H1 (cell line): ENCODE data around the gene CCDC47. TPM values are rescaled to one million over a fixed set of nuclear protein-coding genes. Genes with fewer than 3 reads are reported as not detected.

ENCODE experiments used
- CTCF ChIA-PET: fragments of 300-600 bp; sonication (Branson Sonifier 250); formaldehyde crosslinking; loops from one replicate; lab custom pipeline; 2021; ENCODE audit not compliant: partially characterized antibody; lab: Charles Lee
- POLR2A ChIA-PET: fragments of 300-600 bp; sonication (Branson Sonifier 250); formaldehyde crosslinking; loops from one replicate; lab custom pipeline; 2021; ENCODE audit warnings: inconsistent platforms; ENCODE audit not compliant: partially characterized antibody; lab: Charles Lee
- DNase-seq, 2 experiments: peaks; one replicate each; pipeline versions ENCODE4 v3.0.0 to v3.0.0-alpha.2; 2010 to 2022; ENCODE audit warnings: low spot score in 2 of 2, low read depth in 1 of 2, mixed read lengths in 1 of 2
- FAIRE-seq: peaks from 2 replicates; lab custom pipeline; 2011; peaks lifted over from hg19 to GRCh38; lab: Jason Lieb, UNC
- H2AFZ ChIP-seq: 2 replicates; pipeline ENCODE4 v1.8.1; 2012; ENCODE audit warnings: low read length, inconsistent platforms
- H2AK5ac ChIP-seq: 2 replicates; pipeline ENCODE4 v1.6.1; 2013; ENCODE audit warnings: low read depth, low read length
- H2BK120ac ChIP-seq: replicated peaks from 2 replicates; pipeline ENCODE3; 2013; ENCODE audit warnings: low read depth, low read length, inconsistent platforms
- H2BK12ac ChIP-seq: 2 replicates; pipeline ENCODE4 v1.6.1; 2013; ENCODE audit warnings: low read depth, low read length
- H2BK15ac ChIP-seq: 2 replicates; pipeline ENCODE4 v1.6.1; 2013; ENCODE audit warnings: low read length
- H2BK20ac ChIP-seq: 2 replicates; pipeline ENCODE4 v1.6.1; 2013; ENCODE audit warnings: low read length
- H2BK5ac ChIP-seq: 2 replicates; pipeline ENCODE4 v1.6.1; 2013; ENCODE audit warnings: low read depth, low read length
- H3K14ac ChIP-seq: 2 replicates; pipeline ENCODE4 v1.6.1; 2013; ENCODE audit warnings: inconsistent platforms; ENCODE audit not compliant: insufficient read length
- H3K18ac ChIP-seq: 2 replicates; pipeline ENCODE4 v1.6.1; 2013; ENCODE audit warnings: low read length; ENCODE audit errors: extremely low read depth
- H3K23ac ChIP-seq: 2 replicates; pipeline ENCODE4 v1.6.1; 2013; ENCODE audit warnings: inconsistent platforms; ENCODE audit not compliant: insufficient read length
- H3K23me2 ChIP-seq: 2 replicates; pipeline ENCODE4 v1.6.1; 2013; ENCODE audit warnings: low read depth, low read length
- H3K27ac ChIP-seq: 2 replicates; pipeline ENCODE4 v1.6.1; 2011; ENCODE audit warnings: low read depth, low read length, inconsistent platforms
- H3K27me3 ChIP-seq, 4 experiments: replicated peaks in 1 of 4; 1 replicate in 1 of 4; 2 replicates in 3 of 4; pipeline versions ENCODE4 v1.6.1 to v1.8.1; 2011 to 2013; ENCODE audit warnings: low read length in 3 of 4, mild to moderate bottlenecking in 3 of 4, inconsistent platforms in 2 of 4, mixed read lengths in 2 of 4, moderate library complexity in 1 of 4; ENCODE audit not compliant: control insufficient read depth in 3 of 4, insufficient read depth in 3 of 4; ENCODE audit errors: extremely low read depth in 1 of 4
- H3K36me3 ChIP-seq, 4 experiments: 2 replicates each; pipeline versions ENCODE4 v1.6.1 to v1.8.1; 2011 to 2013; ENCODE audit warnings: mild to moderate bottlenecking in 4 of 4, low read length in 3 of 4, moderate library complexity in 2 of 4, control low read depth in 1 of 4, inconsistent platforms in 1 of 4; ENCODE audit not compliant: insufficient read depth in 4 of 4, control insufficient read depth in 2 of 4
- H3K4ac ChIP-seq: replicated peaks from 2 replicates; pipeline ENCODE3; 2013; ENCODE audit warnings: low read length, low read depth, mixed read lengths, inconsistent platforms; ENCODE audit not compliant: insufficient read length
- H3K4me1 ChIP-seq, 4 experiments: replicated peaks in 1 of 4; 1 replicate in 1 of 4; 2 replicates in 3 of 4; pipeline versions ENCODE4 v1.6.1 to v1.8.1; 2011 to 2013; ENCODE audit warnings: low read length in 3 of 4, inconsistent platforms in 2 of 4, mixed read lengths in 1 of 4; ENCODE audit not compliant: insufficient read depth in 4 of 4, control insufficient read depth in 3 of 4
- H3K4me2 ChIP-seq, 2 experiments: 2 replicates each; pipeline versions ENCODE4 v1.6.1 to v1.8.1; 2011 to 2013; ENCODE audit warnings: low read depth in 2 of 2, low read length in 2 of 2, control low read depth in 1 of 2, inconsistent platforms in 1 of 2, mild to moderate bottlenecking in 1 of 2; ENCODE audit not compliant: insufficient read depth in 1 of 2
- H3K4me3 ChIP-seq, 4 experiments: fragments of 200-600, 300-600 bp in 1 of 4; sonication (generic), shearing (Covaris generic), sonication (Bioruptor Twin) in 1 of 4; 2 replicates each; pipeline versions ENCODE4 v1.5.1 to v1.8.1; 2011 to 2016; ENCODE audit warnings: low read length in 4 of 4, low read depth in 3 of 4, control low read depth in 2 of 4, inconsistent platforms in 2 of 4, mild to moderate bottlenecking in 2 of 4, mixed read lengths in 1 of 4, moderate library complexity in 1 of 4; ENCODE audit not compliant: insufficient read depth in 2 of 4; ENCODE audit errors: extremely low read depth in 1 of 4
- H3K56ac ChIP-seq: replicated peaks from 2 replicates; pipeline ENCODE3; 2013; ENCODE audit warnings: low read depth, mild to moderate bottlenecking, mixed read lengths, low read length, inconsistent platforms; ENCODE audit not compliant: insufficient read length
- H3K79me1 ChIP-seq: 2 replicates; pipeline ENCODE4 v1.6.1; 2013; ENCODE audit warnings: low read depth, low read length, control low read depth
- H3K79me2 ChIP-seq, 2 experiments: 2 replicates each; pipeline versions ENCODE4 v1.6.1 to v1.8.1; 2012 to 2013; ENCODE audit warnings: low read length in 2 of 2, mild to moderate bottlenecking in 2 of 2, inconsistent platforms in 1 of 2; ENCODE audit not compliant: insufficient read depth in 2 of 2, control insufficient read depth in 1 of 2
- H3K9ac ChIP-seq, 4 experiments: replicated peaks in 1 of 4; 1 replicate in 1 of 4; 2 replicates in 3 of 4; pipeline versions ENCODE4 v1.6.1 to v1.8.1; 2011 to 2013; ENCODE audit warnings: low read depth in 3 of 4, low read length in 3 of 4, control low read depth in 2 of 4, mild to moderate bottlenecking in 2 of 4, moderate library complexity in 2 of 4, inconsistent platforms in 1 of 4; ENCODE audit errors: extremely low read depth in 1 of 4
- H3K9me3 ChIP-seq, 2 experiments: 2 replicates each; pipeline versions ENCODE4 v1.6.1 to v1.8.1; 2012 to 2013; ENCODE audit warnings: mild to moderate bottlenecking in 2 of 2, moderate library complexity in 2 of 2, control low read depth in 1 of 2, inconsistent platforms in 1 of 2, low read depth in 1 of 2, low read length in 1 of 2, mixed read lengths in 1 of 2; ENCODE audit not compliant: insufficient read depth in 2 of 2
- H4K20me1 ChIP-seq, 2 experiments: replicated peaks in 1 of 2; 2 replicates each; pipeline versions ENCODE3 to v1.8.1; 2011 to 2013; ENCODE audit warnings: inconsistent platforms in 2 of 2, low read length in 2 of 2, mild to moderate bottlenecking in 1 of 2; ENCODE audit not compliant: insufficient read depth in 2 of 2, control insufficient read depth in 1 of 2
- H4K5ac ChIP-seq: 2 replicates; pipeline ENCODE4 v1.6.1; 2013; ENCODE audit warnings: low read length, low read depth, mixed read lengths, inconsistent platforms; ENCODE audit not compliant: insufficient read length
- H4K8ac ChIP-seq: 2 replicates; pipeline ENCODE4 v1.8.0; 2013; ENCODE audit warnings: mild to moderate bottlenecking, moderate library complexity, low read length, inconsistent platforms; ENCODE audit not compliant: insufficient read depth; ENCODE audit errors: extremely low read depth
- H4K91ac ChIP-seq: replicated peaks from 2 replicates; pipeline ENCODE3; 2013; ENCODE audit warnings: low read length, mixed read lengths, inconsistent platforms; ENCODE audit not compliant: insufficient read length
- CTBP2 ChIP-seq: IDR thresholded peaks from 2 replicates; pipeline ENCODE4 v1.7.0; 2011; ENCODE audit warnings: borderline replicate concordance, mild to moderate bottlenecking, moderate library complexity, mixed read lengths, low read length; ENCODE audit not compliant: insufficient read depth, insufficient read length
- TBP ChIP-seq: IDR thresholded peaks from 2 replicates; pipeline ENCODE4 v1.6.1; 2011; ENCODE audit warnings: low read depth, low read length, improper control_type of control experiment
- WGBS, 2 experiments: shearing (Covaris generic) in 1 of 2; methylation state at CpG; one replicate each; pipeline versions ENCODE4 v1.1.6 to v1.1.7; 2013 to 2015; ENCODE audit warnings: low lambda C conversion rate in 2 of 2, mixed read lengths in 2 of 2, inconsistent platforms in 1 of 2, low coverage in 1 of 2, missing lambda C conversion rate in 1 of 2; ENCODE audit not compliant: insufficient replicate concordance in 2 of 2, insufficient coverage in 1 of 2, insufficient read length in 1 of 2; ENCODE audit errors: extremely low coverage in 1 of 2, missing lambda C conversion rate in 1 of 2; 5-methylcytosine and 5-hydroxymethylcytosine counted together
- polyA plus RNA-seq, 7 experiments: library from polyadenylated mRNA; depleted of rRNA in 3 of 7; stranded (reverse) in 5 of 7; unstranded in 2 of 7; fragments of >200 nt in 5 of 7; fragments of 200-250 nt in 2 of 7; gene quantifications; 1 replicate in 5 of 7; 2 replicates in 1 of 7; 4 replicates in 1 of 7; pipeline versions ENCODE4 v1.2.1 to v1.2.3, GENCODE V29; 2011 to 2013; ENCODE audit warnings: missing spikeins in 2 of 7, mixed read lengths in 2 of 7
- total RNA-seq: library from RNA; stranded (reverse); fragmentation: NEBNext Ultra II Directional; extraction: Animal tissue kit (Norgen Biotek cat#: 25700); gene quantifications from 2 replicates; pipeline ENCODE4 v1.2.1, GENCODE V29; 2021

The CCDC47 gene
- total and polyA plus RNA-seq, 2 of the 8 experiments (the other 6 are each of a cell fraction or from before 2014, with no cell fraction given), result 21.2 to 83.1 TPM

DNA sequence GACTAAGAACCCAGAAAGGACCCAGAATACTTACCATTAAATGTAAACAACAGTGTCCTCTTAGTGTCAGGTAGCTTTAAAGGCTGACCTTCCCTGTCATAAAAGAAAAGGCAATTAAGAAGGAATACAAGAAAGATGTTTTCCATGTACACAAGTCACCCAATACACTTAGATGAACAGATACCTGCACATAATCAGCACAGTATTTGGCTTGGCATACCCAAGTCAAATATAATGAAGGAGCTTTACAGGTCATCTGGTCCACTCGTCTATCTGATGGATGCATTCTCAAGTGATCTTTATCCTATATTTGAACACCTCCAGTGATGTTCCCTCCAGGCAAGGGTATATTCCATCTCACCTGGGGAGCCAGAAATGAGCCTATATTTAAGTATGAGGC lies 20.7 kb downstream of the CCDC47 start:
- Histone ChIP-seq H3K4ac (no peak overlapping the region), H2BK5ac (no peak overlapping the region), H3K79me2 (no peaks in the 10 kb centered on the region), H4K20me1 (no peaks in the 10 kb centered on the region), H4K91ac (no peak overlapping the region), H3K23ac (no peak overlapping the region), H3K18ac (no peak overlapping the region), H3K27ac (no peak overlapping the region), H3K4me2 (no peak overlapping the region), H2AK5ac (no peak overlapping the region), H2BK15ac (no peak overlapping the region), H3K9me3 (no peaks in the 10 kb centered on the region), H3K4me1 (no peaks in the 10 kb centered on the region), H4K8ac (no peak overlapping the region), H2BK12ac (no peak overlapping the region), H3K9ac (no peak overlapping the region), H3K4me3 (no peak overlapping the region), H3K23me2 (no peaks in the 10 kb centered on the region), H3K79me1 (no peaks in the 10 kb centered on the region), H3K56ac (no peak overlapping the region), H3K14ac (no peak overlapping the region), H4K5ac (no peak overlapping the region), H2BK20ac (no peak overlapping the region), H2AFZ (no peak overlapping the region), H3K36me3 (peaks cover 18 to 71% (median 47%) of the 10 kb centered on the region in 4 experiments), H3K27me3 (no peaks in the 10 kb centered on the region), H2BK120ac (no peak overlapping the region)
- WGBS, 2 experiments, result 100% methylated on average over 1 of the region's 1 CpG; no CpG with 5 or more reads in 1 of the 2 experiments
- TF ChIP-seq TBP (no peak), CTBP2 (no peak)
- DNase-seq (no peak), FAIRE-seq (no peak)
- ChIA-PET CTCF (no interaction called here), POLR2A (interaction anchor here (3.2 kb wide), 1 partner anchor 21 kb away, joined by 8 read pairs; the partner anchor contains the start of genes CCDC47 and DDX42)
